Hepatocyte (in vitro differentiated cells): Measurements from ENCODE around the gene SYT9.

Experiments used
- CTCF ChIP-seq: fragments of 200-600 bp; sonication (generic); IDR thresholded peaks from 2 replicates; pipeline ENCODE4 v1.5.1; 2016; ENCODE audit warnings: antibody characterized with exemption, mild to moderate bottlenecking; ENCODE audit not compliant: poor library complexity
- EZH2phosphoT487 ChIP-seq: fragments of 200-600 bp; sonication (generic); IDR thresholded peaks from one replicate; pipeline ENCODE4 v1.6.1; 2018; ENCODE audit warnings: antibody characterized with exemption, mild to moderate bottlenecking, low read depth, moderate library complexity; ENCODE audit not compliant: unreplicated experiment, severe bottlenecking

DNA sequence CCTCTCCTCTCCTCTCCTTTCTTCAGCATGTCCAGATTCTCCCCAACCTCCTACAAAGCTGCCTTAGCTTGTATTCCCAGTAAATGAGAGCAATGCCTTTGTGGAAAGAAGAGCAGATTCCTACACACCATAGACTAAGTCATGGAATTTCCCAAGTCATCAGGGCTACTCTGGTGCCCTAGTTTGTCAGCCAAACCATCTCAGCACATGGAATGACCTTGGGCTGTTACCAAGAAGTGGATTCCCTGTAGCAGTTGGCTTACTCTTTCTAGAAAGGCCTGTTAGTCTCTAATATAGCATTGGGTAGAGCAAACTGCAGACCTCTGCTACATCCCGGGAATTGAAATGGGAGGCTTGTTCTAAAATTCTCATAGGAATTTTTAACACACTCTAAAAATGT is 124.7 kb downstream of the SYT9 start:
- TF ChIP-seq CTCF (no peak), EZH2phosphoT487 (no peak)
